GM12801 (cell line): Measurements from ENCODE around the gene ZIC3.

Source experiments
- CTCF ChIP-seq: IDR thresholded peaks from one replicate; pipeline ENCODE4 v1.5.1; 2011; ENCODE audit warnings: control low read depth; ENCODE audit not compliant: insufficient read length; ENCODE audit errors: extremely low read depth

ZIC3 gene

GRCh38 chrX:137565921-137566745 lies at the start of gene ZIC3:
Gene ZIC3 (plus strand): TSS chrX:137566127. CDS start chrX:137566692, 565 bp downstream.
- no peak for TF ChIP-seq CTCF

GRCh38 chrX:137519459-137519858 lies 46.5 kb upstream of the ZIC3 start:
- no peak for TF ChIP-seq CTCF

GRCh38 chrX:137545711-137546651 lies 19.9 kb upstream of the ZIC3 start:
- no peak for TF ChIP-seq CTCF

GRCh38 chrX:137547291-137547690 lies 18.6 kb upstream of the ZIC3 start:
- TF ChIP-seq CTCF = no peak

- TF ChIP-seq CTCF = no peak
These were observed 17.7 kb upstream of the ZIC3 start for GRCh38 chrX:137548261-137548660.

- TF ChIP-seq CTCF = no peak
These were observed 16.9 kb upstream of the ZIC3 start for GRCh38 chrX:137549073-137549472.
